ENCODE results near the gene ZNF664. TPM values are rescaled to one million over a fixed set of nuclear protein-coding genes. Genes with fewer than 3 reads are reported as not detected.

Gene ZNF664
- total RNA-seq, 2 experiments from 2014 or later = 53.2 to 56.9 TPM

DNA sequence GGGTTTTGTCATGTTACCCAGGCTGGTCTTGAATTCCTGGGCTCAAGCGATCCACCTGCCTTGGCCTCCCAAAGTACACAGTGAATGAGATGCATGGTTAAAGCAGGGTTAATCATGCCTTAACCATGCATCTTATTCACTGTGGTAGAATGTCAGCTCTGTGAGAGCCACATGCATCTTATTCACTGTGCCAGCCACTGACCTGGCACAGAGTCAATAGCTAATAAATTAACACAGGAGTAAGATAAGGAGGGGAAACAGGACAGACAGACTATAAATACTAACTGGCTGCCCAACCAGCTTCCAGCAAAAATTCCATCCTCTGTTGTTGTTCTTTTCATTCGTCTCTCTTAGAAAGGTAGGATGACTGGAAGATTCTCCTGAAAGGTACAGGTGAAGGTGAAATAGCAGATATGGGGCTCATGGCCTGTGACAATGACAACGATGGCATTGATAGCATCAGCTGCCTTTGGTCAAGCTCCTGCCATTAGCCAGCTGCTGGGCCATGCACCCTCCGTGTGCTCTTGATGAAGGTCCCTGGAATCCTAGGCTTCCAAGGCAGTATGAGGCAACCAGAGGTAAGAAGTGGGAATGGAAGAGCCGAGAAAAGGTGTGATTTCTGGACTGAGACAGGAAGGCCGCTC, 76.6 kb downstream of the ZNF664 start:
- no peak overlapping the region for H3K27ac Mint-ChIP-seq
- DNase-seq = no peak
- peaks cover 6% of the 10 kb centered on the region for H3K27me3 Mint-ChIP-seq
- ChIA-PET CTCF (interaction anchor here (1.0 kb wide), 1 partner anchor 12 kb away, joined by 3 read pairs; no protein-coding TSS in a partner anchor), POLR2A (no interaction called here)
- H3K36me3 Mint-ChIP-seq = peaks cover 15% of the 10 kb centered on the region
- no peaks in the 10 kb centered on the region for H3K4me1 Mint-ChIP-seq (ENCODE audit: low read depth)
- no peak overlapping the region for H3K4me3 Mint-ChIP-seq
- H3K9me3 Mint-ChIP-seq = peaks cover 31% of the 10 kb centered on the region
- intact Hi-C loops (cut with micrococcal nuclease) = no loop called here

DNA sequence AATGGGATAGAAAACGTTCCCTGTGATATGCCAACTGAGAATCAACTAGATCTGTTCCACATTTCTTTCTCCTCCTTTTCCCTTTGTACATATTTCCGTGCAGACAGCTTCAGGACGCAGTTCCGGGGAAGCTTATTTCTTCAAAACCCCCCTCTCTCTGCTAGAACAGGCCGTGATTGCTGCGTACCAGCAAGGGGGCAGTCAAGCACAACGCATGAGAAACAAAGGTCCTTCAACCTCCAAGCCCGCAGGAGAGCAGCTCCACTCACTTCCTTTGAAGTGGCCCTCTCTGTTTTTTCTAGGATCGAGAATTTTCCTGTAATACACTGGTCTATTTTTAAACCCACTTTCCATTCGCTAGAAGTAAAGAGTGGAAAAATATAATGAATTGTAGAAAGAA, 80.8 kb downstream of the ZNF664 start:
- CTCF ChIA-PET = interaction anchor here (0.9 kb wide), 1 partner anchor 18 kb away, joined by 3 read pairs; no protein-coding TSS in a partner anchor
- intact Hi-C loops (cut with micrococcal nuclease) = no loop called here
- H3K4me1 Mint-ChIP-seq (ENCODE audit: low read depth) = no peaks in the 10 kb centered on the region
- H3K27me3 Mint-ChIP-seq = peaks cover 7% of the 10 kb centered on the region
- no peaks in the 10 kb centered on the region for H3K36me3 Mint-ChIP-seq
- POLR2A ChIA-PET = no interaction called here
- DNase-seq = no peak
- H3K9me3 Mint-ChIP-seq = peaks cover 5% of the 10 kb centered on the region
- H3K4me3 Mint-ChIP-seq = no peak overlapping the region
- no peak overlapping the region for H3K27ac Mint-ChIP-seq

DNA sequence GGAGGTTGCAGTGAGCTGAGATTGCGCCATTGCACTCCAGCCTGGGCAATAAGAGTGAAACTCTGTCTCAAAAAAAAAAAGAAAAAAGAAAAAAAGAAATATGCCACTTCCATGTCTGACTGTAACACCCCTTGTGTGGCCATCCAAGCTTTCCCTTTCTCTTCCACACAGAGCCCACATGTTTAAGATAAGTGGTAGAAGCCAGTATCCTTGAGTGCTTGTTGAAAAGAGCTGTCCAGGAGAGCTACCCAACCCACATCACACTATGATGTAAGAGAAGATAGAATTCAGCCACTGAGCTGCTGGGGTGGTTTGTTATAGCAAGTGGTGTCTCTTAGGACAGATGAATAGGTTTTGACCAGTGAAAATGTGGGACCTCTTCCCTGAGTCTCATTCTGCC, 82.1 kb downstream of the ZNF664 start:
- intact Hi-C loops (cut with micrococcal nuclease) = no loop called here
- no peaks in the 10 kb centered on the region for H3K36me3 Mint-ChIP-seq
- no peak overlapping the region for H3K27ac Mint-ChIP-seq
- H3K4me3 Mint-ChIP-seq = no peak overlapping the region
- POLR2A ChIA-PET = no interaction called here
- no peak for DNase-seq
- H3K9me3 Mint-ChIP-seq = peaks cover 4% of the 10 kb centered on the region
- CTCF ChIA-PET = no interaction called here
- peaks cover 7% of the 10 kb centered on the region for H3K27me3 Mint-ChIP-seq
- H3K4me1 Mint-ChIP-seq (ENCODE audit: low read depth) = no peaks in the 10 kb centered on the region

DNA sequence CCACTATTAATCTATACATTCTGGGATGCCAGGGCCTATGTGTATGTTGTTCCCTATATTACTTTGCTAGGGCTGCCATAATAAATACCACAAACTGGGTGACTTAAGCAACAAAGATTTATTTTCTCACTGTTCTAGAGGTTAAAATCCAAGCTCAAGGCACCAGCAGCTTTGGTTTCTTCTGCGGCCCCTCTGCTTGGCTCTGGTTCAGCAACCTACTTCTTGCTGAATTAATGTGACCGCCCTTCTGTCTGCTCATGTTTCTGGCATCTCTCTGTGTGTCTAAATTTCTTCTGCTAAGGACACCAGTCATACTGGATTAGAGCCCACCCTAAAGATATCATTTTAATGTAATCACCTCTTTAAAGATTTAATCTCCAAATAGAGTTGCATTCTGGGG, 84.7 kb downstream of the ZNF664 start:
- peaks cover 4% of the 10 kb centered on the region for H3K9me3 Mint-ChIP-seq
- ChIA-PET CTCF (no interaction called here), POLR2A (no interaction called here)
- H3K36me3 Mint-ChIP-seq = no peaks in the 10 kb centered on the region
- intact Hi-C loops (cut with micrococcal nuclease) = no loop called here
- H3K4me1 Mint-ChIP-seq (ENCODE audit: low read depth) = no peaks in the 10 kb centered on the region
- no peak overlapping the region for H3K4me3 Mint-ChIP-seq
- no peak for DNase-seq
- no peak overlapping the region for H3K27ac Mint-ChIP-seq
- H3K27me3 Mint-ChIP-seq = peaks cover 7% of the 10 kb centered on the region

DNA sequence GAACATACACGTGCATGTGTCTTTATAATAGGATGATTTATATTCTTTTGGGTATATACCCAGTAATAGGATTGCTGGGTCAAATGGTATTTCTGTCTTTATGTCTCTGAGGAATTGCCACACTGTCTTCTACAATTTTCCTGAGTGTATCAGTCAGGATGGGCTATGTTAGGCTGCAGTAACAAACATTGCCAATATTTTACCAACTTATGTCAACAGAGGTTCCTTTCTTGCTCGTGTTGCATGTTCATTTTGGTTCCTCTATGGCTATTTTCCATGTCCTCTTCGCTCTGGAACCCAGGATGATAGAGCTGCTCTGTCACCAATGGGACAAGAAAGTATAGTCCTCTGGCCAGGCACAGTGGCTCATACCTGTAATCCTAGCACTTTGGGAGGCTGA, 86.7 kb downstream of the ZNF664 start:
- H3K4me1 Mint-ChIP-seq (ENCODE audit: low read depth) = no peaks in the 10 kb centered on the region
- DNase-seq = no peak
- CTCF ChIA-PET = no interaction called here
- intact Hi-C loops (cut with micrococcal nuclease) = no loop called here
- no peak overlapping the region for H3K4me3 Mint-ChIP-seq
- H3K36me3 Mint-ChIP-seq = no peaks in the 10 kb centered on the region
- H3K9me3 Mint-ChIP-seq = peaks cover 4% of the 10 kb centered on the region
- POLR2A ChIA-PET = no interaction called here
- H3K27ac Mint-ChIP-seq = no peak overlapping the region
- H3K27me3 Mint-ChIP-seq = no peaks in the 10 kb centered on the region

Other genes with a start within 250 kb of the ZNF664 start
- gene DNAH10, start 210.9 kb upstream of the ZNF664 start, total RNA-seq = under 1 TPM; 0.10 to 0.19 TPM
- gene CCDC92, start 384 bp upstream of the ZNF664 start, total RNA-seq = 10 to 100 TPM; 11.4 to 11.7 TPM

Data from activated CD4-positive, alpha-beta memory T cell treated with anti-CD3 and anti-CD28 coated beads for 36 hours (primary cell).